Cardiac muscle cell (in vitro differentiated cells and primary cell): Measurements from ENCODE around the gene CNKSR2. TPM values are rescaled to one million over a fixed set of nuclear protein-coding genes. Genes with fewer than 3 reads are reported as not detected.

Source experiments
- DNase-seq, 2 donors: peaks; one replicate each; pipeline versions ENCODE4 v3.0.0 to v3.0.0-alpha.2; 2010 to 2017; ENCODE audit warnings: low read depth in 1 of 2, low spot score in 1 of 2
- H3K27ac ChIP-seq: fragments of 200-600 bp; sonication (generic); 2 replicates; pipeline ENCODE4 v1.5.1; 2016
- H3K27me3 ChIP-seq: fragments of 200-600 bp; sonication (generic); 2 replicates; pipeline ENCODE4 v1.6.0; 2016; ENCODE audit warnings: control low read depth
- H3K36me3 ChIP-seq: fragments of 200-600 bp; sonication (generic); 2 replicates; pipeline ENCODE4 v1.5.1; 2016; ENCODE audit warnings: control low read depth
- H3K4me1 ChIP-seq: fragments of 200-600 bp; sonication (generic); 2 replicates; pipeline ENCODE4 v1.8.1; 2017; ENCODE audit warnings: low read depth, mild to moderate bottlenecking, mixed run types
- H3K4me3 ChIP-seq: fragments of 200-600 bp; sonication (generic); 2 replicates; pipeline ENCODE4 v1.5.1; 2016; ENCODE audit warnings: mild to moderate bottlenecking
- H3K9me3 ChIP-seq: fragments of 200-600 bp; sonication (generic); 2 replicates; pipeline ENCODE4 v1.5.1; 2017; ENCODE audit warnings: low read depth, mild to moderate bottlenecking, control low read depth
- polyA plus RNA-seq: library from polyadenylated mRNA; unstranded; fragments of >200 nt; fragmentation: Nextera tagmentation; extraction: Ambion mirVana; gene quantifications from 2 replicates; pipeline ENCODE4 v1.2.1, GENCODE V29; 2016
- total RNA-seq: library from RNA; depleted of rRNA; stranded (reverse); fragments of >200 nt; gene quantifications from 2 replicates; pipeline ENCODE4 v1.2.3, GENCODE V29; 2016
- TF ChIP-seq, protein P1 (sequence below): IDR thresholded peaks from 2 replicates; pipeline ENCODE4 v1.5.1; 2012; ENCODE audit warnings: low read depth, mild to moderate bottlenecking, low read length

The CNKSR2 gene
- total and polyA plus RNA-seq, 2 experiments from 2014 or later = 1.5 to 25.3 TPM

DNA sequence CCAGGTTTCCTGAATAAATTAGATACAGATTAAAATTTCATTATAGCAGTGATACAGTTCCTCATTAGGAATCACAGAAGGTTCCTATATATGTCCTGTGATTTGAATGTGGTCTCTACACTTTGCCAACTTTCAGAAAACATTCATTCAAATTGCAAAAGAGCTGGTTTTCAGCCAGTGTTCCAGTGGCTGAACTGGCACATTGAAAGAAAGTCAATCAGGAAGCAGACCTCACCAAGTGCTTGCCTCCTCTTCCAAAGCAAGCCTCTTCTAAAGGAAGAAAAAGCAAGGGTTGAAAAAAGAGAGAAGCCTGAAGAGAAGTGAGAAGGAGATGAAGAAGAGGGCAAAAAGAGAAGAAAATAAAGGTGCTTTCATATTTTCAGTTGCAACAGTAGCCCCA is 271.2 kb downstream of the CNKSR2 start:
- H3K4me1 ChIP-seq = peaks cover 10% of the 10 kb centered on the region

DNA sequence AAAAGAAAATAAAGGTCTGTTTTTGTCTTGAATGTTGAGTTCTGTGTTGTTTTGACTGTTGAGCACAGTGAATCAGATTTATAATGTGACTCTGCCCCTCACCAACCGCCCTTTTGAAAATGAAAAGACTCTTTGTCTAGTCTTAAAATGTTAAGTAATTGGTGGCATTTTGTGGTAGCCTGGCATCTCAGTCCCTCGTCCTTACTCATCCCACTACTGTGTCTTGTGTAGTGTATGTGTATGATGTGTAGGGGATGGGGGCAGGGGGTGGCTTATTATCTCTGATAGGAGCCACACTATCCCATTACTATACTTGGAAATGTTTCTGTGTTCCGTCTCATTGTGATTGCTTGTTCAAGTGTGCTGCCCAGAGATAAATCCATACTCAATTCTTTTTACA is 271.7 kb downstream of the CNKSR2 start:
- Histone ChIP-seq H3K27ac (no peak overlapping the region), H3K4me3 (no peak overlapping the region), H3K27me3 (no peaks in the 10 kb centered on the region), H3K36me3 (no peaks in the 10 kb centered on the region), H3K4me1 (peaks cover 10% of the 10 kb centered on the region), H3K9me3 (no peaks in the 10 kb centered on the region)
- TF ChIP-seq, protein P1, sequence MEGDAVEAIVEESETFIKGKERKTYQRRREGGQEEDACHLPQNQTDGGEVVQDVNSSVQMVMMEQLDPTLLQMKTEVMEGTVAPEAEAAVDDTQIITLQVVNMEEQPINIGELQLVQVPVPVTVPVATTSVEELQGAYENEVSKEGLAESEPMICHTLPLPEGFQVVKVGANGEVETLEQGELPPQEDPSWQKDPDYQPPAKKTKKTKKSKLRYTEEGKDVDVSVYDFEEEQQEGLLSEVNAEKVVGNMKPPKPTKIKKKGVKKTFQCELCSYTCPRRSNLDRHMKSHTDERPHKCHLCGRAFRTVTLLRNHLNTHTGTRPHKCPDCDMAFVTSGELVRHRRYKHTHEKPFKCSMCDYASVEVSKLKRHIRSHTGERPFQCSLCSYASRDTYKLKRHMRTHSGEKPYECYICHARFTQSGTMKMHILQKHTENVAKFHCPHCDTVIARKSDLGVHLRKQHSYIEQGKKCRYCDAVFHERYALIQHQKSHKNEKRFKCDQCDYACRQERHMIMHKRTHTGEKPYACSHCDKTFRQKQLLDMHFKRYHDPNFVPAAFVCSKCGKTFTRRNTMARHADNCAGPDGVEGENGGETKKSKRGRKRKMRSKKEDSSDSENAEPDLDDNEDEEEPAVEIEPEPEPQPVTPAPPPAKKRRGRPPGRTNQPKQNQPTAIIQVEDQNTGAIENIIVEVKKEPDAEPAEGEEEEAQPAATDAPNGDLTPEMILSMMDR = no peak
- no peak for DNase-seq

More for the DNA sequence above, 271.2 kb downstream of the CNKSR2 start:
- TF ChIP-seq, protein P1 = no peak
- Histone ChIP-seq H3K36me3 (no peaks in the 10 kb centered on the region), H3K27ac (no peak overlapping the region), H3K4me3 (no peak overlapping the region), H3K27me3 (no peaks in the 10 kb centered on the region), H3K9me3 (no peaks in the 10 kb centered on the region)
- no peak for DNase-seq

DNA sequence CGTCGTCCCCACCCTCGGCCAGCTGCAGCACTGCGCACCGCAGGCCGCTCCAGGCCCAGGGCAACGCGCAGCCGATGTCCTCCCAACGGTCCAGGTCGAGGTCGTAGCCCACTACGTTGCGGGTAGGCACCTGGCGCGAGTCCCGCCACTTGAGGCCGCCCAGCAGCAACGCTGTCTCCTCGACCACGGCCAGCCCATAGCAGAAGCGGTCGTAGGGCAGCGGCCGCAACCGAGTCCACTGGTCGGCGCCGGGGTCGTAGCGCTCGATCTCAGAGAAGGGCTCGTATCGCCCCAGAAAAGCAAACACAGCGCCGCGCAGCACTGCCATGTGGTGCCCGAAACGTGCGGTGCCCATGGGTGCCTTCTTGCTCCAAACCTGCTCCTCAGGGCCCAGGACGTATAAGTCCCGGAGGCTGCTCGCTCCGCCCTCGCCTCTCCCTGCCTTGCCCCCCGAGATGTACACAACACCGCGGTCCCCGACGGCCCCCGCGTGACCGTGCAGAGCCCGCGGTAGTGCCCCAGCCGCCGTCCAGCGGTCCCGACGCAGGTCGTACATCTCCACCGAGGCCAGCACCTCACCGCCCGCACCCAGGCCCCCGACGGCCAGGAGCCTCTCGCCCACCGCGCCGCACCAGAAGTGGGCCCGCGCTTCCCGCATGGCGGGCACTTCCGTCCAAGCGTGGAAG is 281.8 kb downstream of the CNKSR2 start:
- Histone ChIP-seq H3K27ac (no peak overlapping the region), H3K27me3 (peaks cover 5% of the 10 kb centered on the region), H3K4me1 (no peaks in the 10 kb centered on the region), H3K4me3 (no peak overlapping the region), H3K36me3 (no peaks in the 10 kb centered on the region), H3K9me3 (no peaks in the 10 kb centered on the region)
- no peak for DNase-seq
- TF ChIP-seq, protein P1 = no peak

DNA sequence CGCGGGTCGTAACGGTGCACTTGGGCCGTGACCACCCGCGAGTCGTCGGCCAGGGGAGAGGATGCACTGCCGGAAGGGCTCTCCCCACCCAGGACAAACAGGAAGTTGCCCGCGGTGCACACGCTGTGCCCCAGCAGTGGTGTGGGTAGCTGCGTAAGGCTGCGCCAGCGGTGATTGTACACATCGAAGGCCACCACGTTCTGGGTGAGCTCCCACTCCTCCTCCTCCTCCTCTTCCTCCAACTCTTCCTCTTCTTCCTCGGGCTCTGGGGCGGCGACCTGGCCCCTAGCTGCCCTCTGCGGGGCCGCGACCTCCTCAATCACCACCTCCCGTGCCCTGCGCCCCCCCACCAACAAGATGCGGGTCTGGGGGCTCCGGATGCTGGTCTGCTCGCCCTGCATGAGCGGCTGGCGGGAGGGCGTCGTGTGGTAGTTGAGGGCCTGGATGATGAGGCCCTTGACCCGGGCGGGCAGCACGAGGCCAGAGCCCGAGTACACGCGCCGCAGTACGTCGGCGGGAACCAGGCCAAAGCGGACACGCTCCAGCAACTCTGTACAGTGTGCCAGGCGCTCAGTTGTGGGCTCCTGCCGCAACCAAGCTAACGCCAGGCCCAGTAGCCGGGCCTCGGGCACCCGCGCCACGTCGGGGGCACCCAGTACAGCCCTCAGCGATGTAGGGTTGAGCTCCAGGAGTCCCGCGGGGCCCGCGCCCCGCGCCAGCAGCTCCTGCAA is 282.5 kb downstream of the CNKSR2 start:
- no peaks in the 10 kb centered on the region for H3K36me3 ChIP-seq
- no peaks in the 10 kb centered on the region for H3K9me3 ChIP-seq
- H3K27me3 ChIP-seq = peaks cover 5% of the 10 kb centered on the region
- no peaks in the 10 kb centered on the region for H3K4me1 ChIP-seq
- no peak overlapping the region for H3K4me3 ChIP-seq
- DNase-seq = no peak
- TF ChIP-seq, protein P1 = no peak
- no peak overlapping the region for H3K27ac ChIP-seq

DNA sequence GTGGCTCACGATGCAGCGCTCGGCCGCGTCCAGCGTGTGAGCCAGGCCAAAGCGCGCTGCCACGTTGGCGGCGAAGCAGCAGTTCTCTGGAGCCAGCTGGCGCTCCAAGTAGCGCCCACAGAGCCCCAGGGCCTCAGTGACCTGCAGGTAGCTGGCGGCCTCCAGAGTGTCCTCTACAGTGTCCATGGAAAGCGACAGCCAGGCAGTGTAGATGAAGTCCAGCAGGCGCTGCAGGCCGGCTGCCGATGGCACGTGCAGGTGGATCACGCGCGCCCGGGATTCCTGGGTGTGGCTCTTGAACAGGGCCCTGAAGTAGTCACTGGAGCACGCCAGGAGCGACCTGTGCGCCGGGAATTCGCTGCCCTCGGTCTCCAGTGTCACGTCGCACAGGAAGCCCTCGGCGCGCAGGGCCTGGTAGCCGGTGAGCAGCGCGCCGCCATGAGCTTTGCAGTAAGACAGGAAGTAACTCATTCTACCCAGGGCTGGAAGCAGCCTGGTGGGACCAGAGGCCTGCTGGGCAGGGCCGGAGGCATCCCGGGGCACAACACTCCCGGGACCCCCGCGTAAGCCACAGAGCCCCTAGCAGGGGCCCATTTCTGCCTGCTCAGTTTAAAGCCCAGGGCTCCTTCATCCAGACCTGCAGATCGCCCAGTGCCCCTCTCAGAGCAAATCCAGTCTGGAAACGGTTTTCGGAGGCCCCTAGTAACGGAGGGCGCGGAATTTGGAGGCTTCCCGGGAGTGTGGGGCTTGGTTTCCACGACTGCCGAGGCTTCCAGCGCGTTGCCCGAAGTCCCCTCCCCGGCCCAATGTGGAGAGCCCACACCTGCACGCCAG is 283.3 kb downstream of the CNKSR2 start:
- TF ChIP-seq, protein P1 = no peak
- no peak overlapping the region for H3K27ac ChIP-seq
- no peak overlapping the region for H3K4me3 ChIP-seq
- no peaks in the 10 kb centered on the region for H3K9me3 ChIP-seq
- H3K27me3 ChIP-seq = peaks cover 5% of the 10 kb centered on the region
- H3K4me1 ChIP-seq = no peaks in the 10 kb centered on the region
- no peaks in the 10 kb centered on the region for H3K36me3 ChIP-seq
- DNase-seq = no peak
